Measurements from ENCODE around the gene NT5DC3. TPM values are rescaled to one million over a fixed set of nuclear protein-coding genes. Genes with fewer than 3 reads are reported as not detected.

The NT5DC3 gene
- total RNA-seq, 2 donors from 2014 or later = 12.4 to 29.7 TPM

GRCh38 chr12:103816663-103817062 is 24.4 kb downstream of the NT5DC3 start:
- H3K4me1 ChIP-seq (replicated peaks) = no peaks in the 10 kb centered on the region
- no peaks in the 10 kb centered on the region for H3K27me3 ChIP-seq (replicated peaks; ENCODE audit: insufficient read depth)
- no peak overlapping the region for H3K4me3 ChIP-seq
- no peak overlapping the region for H3K27ac ChIP-seq
- no peaks in the 10 kb centered on the region for H3K9me3 ChIP-seq
- intact Hi-C loops (cut with DNase I) = no loop called here
- no peaks in the 10 kb centered on the region for H3K36me3 ChIP-seq
- WGBS = 98% methylated on average over 1 of the region's 1 CpG
- DNase-seq (ENCODE audit: low spot score) = no peak
- TF ChIP-seq, protein P1, sequence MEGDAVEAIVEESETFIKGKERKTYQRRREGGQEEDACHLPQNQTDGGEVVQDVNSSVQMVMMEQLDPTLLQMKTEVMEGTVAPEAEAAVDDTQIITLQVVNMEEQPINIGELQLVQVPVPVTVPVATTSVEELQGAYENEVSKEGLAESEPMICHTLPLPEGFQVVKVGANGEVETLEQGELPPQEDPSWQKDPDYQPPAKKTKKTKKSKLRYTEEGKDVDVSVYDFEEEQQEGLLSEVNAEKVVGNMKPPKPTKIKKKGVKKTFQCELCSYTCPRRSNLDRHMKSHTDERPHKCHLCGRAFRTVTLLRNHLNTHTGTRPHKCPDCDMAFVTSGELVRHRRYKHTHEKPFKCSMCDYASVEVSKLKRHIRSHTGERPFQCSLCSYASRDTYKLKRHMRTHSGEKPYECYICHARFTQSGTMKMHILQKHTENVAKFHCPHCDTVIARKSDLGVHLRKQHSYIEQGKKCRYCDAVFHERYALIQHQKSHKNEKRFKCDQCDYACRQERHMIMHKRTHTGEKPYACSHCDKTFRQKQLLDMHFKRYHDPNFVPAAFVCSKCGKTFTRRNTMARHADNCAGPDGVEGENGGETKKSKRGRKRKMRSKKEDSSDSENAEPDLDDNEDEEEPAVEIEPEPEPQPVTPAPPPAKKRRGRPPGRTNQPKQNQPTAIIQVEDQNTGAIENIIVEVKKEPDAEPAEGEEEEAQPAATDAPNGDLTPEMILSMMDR (IDR thresholded peaks at IDR 0.05) = no peak
- no peak for TF ChIP-seq POLR2AphosphoS5 (IDR thresholded peaks at IDR 0.05)
- no peak for TF ChIP-seq POLR2A (IDR thresholded peaks at IDR 0.05)

DNA sequence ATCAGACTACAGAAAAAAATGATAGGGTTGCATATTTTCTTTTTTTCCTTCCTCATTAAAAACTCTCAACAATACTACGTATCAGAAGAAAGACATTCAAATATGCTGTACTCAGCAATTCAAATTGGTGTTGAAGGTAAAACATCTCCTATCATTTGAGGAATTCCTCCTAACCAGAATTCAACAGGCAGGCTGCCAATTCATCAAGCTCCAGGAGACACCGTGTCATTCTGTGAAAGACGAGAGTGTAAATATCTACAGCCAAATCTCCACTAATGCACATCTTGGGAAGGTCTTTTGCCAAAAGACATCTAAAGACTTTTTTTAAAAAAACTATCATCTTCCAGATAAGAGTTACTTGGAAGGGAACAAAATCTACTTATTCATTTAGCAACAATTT is 26.6 kb downstream of the NT5DC3 start:
- no peak overlapping the region for H3K27ac ChIP-seq
- H3K9me3 ChIP-seq = no peaks in the 10 kb centered on the region
- H3K27me3 ChIP-seq (replicated peaks; ENCODE audit: insufficient read depth) = no peaks in the 10 kb centered on the region
- no peaks in the 10 kb centered on the region for H3K4me1 ChIP-seq (replicated peaks)
- 35% methylated on average over 3 of the region's 3 CpGs for WGBS
- TF ChIP-seq POLR2A (IDR thresholded peaks at IDR 0.05) (no peak), POLR2AphosphoS5 (IDR thresholded peaks at IDR 0.05) (no peak)
- TF ChIP-seq, protein P1 (IDR thresholded peaks at IDR 0.05) = no peak
- no peak for DNase-seq (ENCODE audit: low spot score)
- no peaks in the 10 kb centered on the region for H3K36me3 ChIP-seq
- intact Hi-C loops (cut with DNase I) = no loop called here
- H3K4me3 ChIP-seq = no peak overlapping the region

GRCh38 chr12:103813949-103814348 is 27.1 kb downstream of the NT5DC3 start:
- Histone ChIP-seq H3K9me3 (no peaks in the 10 kb centered on the region), H3K27me3 (replicated peaks; ENCODE audit: insufficient read depth) (no peaks in the 10 kb centered on the region), H3K36me3 (no peaks in the 10 kb centered on the region), H3K4me1 (replicated peaks) (no peaks in the 10 kb centered on the region), H3K27ac (no peak overlapping the region), H3K4me3 (no peak overlapping the region)
- intact Hi-C loops (cut with DNase I) = no loop called here
- TF ChIP-seq POLR2AphosphoS5 (IDR thresholded peaks at IDR 0.05) = no peak
- TF ChIP-seq, protein P1 (IDR thresholded peaks at IDR 0.05) = no peak
- TF ChIP-seq POLR2A (IDR thresholded peaks at IDR 0.05) = no peak
- no peak for DNase-seq (ENCODE audit: low spot score)
- 55% methylated on average over 4 of the region's 4 CpGs for WGBS

GRCh38 chr12:103813426-103813825 is 27.6 kb downstream of the NT5DC3 start:
- no peak for DNase-seq (ENCODE audit: low spot score)
- intact Hi-C loops (cut with DNase I) = no loop called here
- Histone ChIP-seq H3K4me3 (no peak overlapping the region), H3K36me3 (no peaks in the 10 kb centered on the region), H3K9me3 (no peaks in the 10 kb centered on the region), H3K4me1 (replicated peaks) (no peaks in the 10 kb centered on the region), H3K27ac (no peak overlapping the region), H3K27me3 (replicated peaks; ENCODE audit: insufficient read depth) (no peaks in the 10 kb centered on the region)
- 96% methylated on average over 3 of the region's 3 CpGs for WGBS
- TF ChIP-seq POLR2AphosphoS5 (IDR thresholded peaks at IDR 0.05) (no peak), POLR2A (IDR thresholded peaks at IDR 0.05) (no peak)
- TF ChIP-seq, protein P1 (IDR thresholded peaks at IDR 0.05) = no peak

DNA sequence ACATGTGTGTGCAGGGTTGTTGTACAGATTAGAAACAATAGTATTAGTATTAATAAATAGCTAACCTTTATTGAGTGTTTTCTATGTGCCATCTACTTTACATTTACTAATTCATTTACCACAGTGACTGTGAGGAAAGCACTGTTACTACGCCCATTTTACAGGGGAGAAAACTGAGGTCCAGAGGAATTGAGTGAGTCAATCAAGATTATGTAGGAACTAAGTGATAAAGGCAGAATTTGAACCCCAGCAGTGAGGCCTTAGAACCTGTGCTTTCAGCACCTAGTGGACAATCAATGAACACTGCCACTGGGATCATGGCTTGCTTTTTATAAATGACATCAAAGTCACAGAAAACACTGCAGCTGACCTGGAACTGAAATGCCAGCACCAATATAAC is 28.2 kb downstream of the NT5DC3 start:
- no peak overlapping the region for H3K27ac ChIP-seq
- H3K9me3 ChIP-seq = no peaks in the 10 kb centered on the region
- whole genome bisulfite sequencing = 100% methylated on average over 1 of the region's 1 CpG

More for the DNA sequence above, 28.2 kb downstream of the NT5DC3 start:
- Histone ChIP-seq H3K4me3 (no peak overlapping the region), H3K27me3 (replicated peaks; ENCODE audit: insufficient read depth) (no peaks in the 10 kb centered on the region), H3K36me3 (no peaks in the 10 kb centered on the region), H3K4me1 (replicated peaks) (no peaks in the 10 kb centered on the region)
- intact Hi-C loops (cut with DNase I) = no loop called here
- TF ChIP-seq POLR2A (IDR thresholded peaks at IDR 0.05) (no peak), POLR2AphosphoS5 (IDR thresholded peaks at IDR 0.05) (no peak)
- TF ChIP-seq, protein P1 (IDR thresholded peaks at IDR 0.05) = no peak
- no peak for DNase-seq (ENCODE audit: low spot score)
